Nephron progenitor cell (in vitro differentiated cells): ENCODE measurements around the gene FN3KRP.
A peak's percentile ranks its signal among the peaks of the same experiment; 100 is the strongest.

Source experiments
- DNase-seq: peaks from one replicate; pipeline ENCODE4 v3.0.0; 2021
- H3K27ac Mint-ChIP-seq: 2 replicates; pipeline ENCODE4 v1.8.0; 2021; ENCODE audit warnings: mild to moderate bottlenecking, moderate library complexity, mixed read lengths
- H3K27me3 Mint-ChIP-seq: 2 replicates; pipeline ENCODE4 v1.8.0; 2021; ENCODE audit warnings: mild to moderate bottlenecking, low read depth, mixed read lengths; ENCODE audit not compliant: poor library complexity
- H3K36me3 Mint-ChIP-seq: 2 replicates; pipeline ENCODE4 v1.8.0; 2021; ENCODE audit warnings: low read depth, mixed read lengths
- H3K4me1 Mint-ChIP-seq: 2 replicates; pipeline ENCODE4 v1.8.0; 2021; ENCODE audit warnings: mixed read lengths
- H3K4me3 Mint-ChIP-seq: 2 replicates; pipeline ENCODE4 v1.8.0; 2021; ENCODE audit warnings: mild to moderate bottlenecking, moderate library complexity, mixed read lengths
- H3K9me3 Mint-ChIP-seq: 2 replicates; pipeline ENCODE4 v1.8.0; 2021; ENCODE audit warnings: mild to moderate bottlenecking, moderate library complexity, mixed read lengths
- TF ChIP-seq, protein P1 (sequence below): fragments of 200-600 bp; sonication (generic); IDR thresholded peaks from 2 replicates; pipeline ENCODE4 v1.5.0; 2021; ENCODE audit warnings: antibody characterized with exemption

The FN3KRP gene

DNA sequence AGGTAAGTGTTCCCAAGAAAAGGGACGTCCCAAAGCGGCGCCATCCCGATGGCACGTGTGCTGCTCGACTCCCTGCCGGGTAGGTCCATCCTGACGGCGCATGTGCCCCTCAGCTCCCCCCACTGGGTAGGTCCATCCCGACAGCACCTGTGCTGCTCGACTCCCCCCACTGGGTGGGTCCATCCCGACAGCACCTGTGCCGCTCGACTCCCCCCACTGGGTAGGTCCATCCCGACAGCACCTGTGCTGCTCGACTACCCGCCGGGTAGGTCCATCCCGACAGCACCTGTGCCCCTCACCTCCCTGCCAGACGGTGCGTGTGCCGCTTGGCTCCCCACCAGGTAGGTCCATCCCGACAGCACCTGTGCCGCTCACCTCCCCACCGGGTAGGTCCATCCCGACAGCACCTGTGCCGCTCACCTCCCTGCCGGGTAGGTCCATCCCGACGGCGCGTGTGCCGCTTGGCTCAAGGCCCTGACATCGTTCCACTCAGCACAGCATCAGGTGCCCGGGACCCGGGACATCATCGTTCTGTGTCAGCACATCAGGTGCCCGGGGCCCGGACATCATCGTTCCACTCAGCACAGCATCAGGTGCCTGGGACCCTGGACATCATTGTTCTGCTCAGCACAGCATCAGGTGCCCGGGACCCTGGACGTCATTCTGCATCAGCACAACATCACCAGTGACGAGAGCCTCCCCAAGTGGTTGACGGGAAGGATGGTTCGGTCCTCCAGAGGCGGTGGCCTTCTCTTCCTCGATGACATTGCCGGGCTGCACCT lies 13.2 kb downstream of the FN3KRP start:
- no peak for DNase-seq
- peaks cover 68% of the 10 kb centered on the region for H3K36me3 Mint-ChIP-seq
- peaks cover 9% of the 10 kb centered on the region for H3K9me3 Mint-ChIP-seq
- H3K27ac Mint-ChIP-seq = no peak overlapping the region
- H3K4me3 Mint-ChIP-seq = no peak overlapping the region
- no peaks in the 10 kb centered on the region for H3K4me1 Mint-ChIP-seq
- peaks cover 13% of the 10 kb centered on the region for H3K27me3 Mint-ChIP-seq
- TF ChIP-seq, protein P1, sequence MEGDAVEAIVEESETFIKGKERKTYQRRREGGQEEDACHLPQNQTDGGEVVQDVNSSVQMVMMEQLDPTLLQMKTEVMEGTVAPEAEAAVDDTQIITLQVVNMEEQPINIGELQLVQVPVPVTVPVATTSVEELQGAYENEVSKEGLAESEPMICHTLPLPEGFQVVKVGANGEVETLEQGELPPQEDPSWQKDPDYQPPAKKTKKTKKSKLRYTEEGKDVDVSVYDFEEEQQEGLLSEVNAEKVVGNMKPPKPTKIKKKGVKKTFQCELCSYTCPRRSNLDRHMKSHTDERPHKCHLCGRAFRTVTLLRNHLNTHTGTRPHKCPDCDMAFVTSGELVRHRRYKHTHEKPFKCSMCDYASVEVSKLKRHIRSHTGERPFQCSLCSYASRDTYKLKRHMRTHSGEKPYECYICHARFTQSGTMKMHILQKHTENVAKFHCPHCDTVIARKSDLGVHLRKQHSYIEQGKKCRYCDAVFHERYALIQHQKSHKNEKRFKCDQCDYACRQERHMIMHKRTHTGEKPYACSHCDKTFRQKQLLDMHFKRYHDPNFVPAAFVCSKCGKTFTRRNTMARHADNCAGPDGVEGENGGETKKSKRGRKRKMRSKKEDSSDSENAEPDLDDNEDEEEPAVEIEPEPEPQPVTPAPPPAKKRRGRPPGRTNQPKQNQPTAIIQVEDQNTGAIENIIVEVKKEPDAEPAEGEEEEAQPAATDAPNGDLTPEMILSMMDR = no peak

- H3K27me3 Mint-ChIP-seq = peaks cover 17% of the 10 kb centered on the region
- H3K4me3 Mint-ChIP-seq = no peak overlapping the region
- TF ChIP-seq, protein P1 = no peak
- H3K9me3 Mint-ChIP-seq = peaks cover 9% of the 10 kb centered on the region
- H3K27ac Mint-ChIP-seq = no peak overlapping the region
- peaks cover 59% of the 10 kb centered on the region for H3K36me3 Mint-ChIP-seq
- DNase-seq = no peak
- peaks cover 6% of the 10 kb centered on the region for H3K4me1 Mint-ChIP-seq
These were observed 15.7 kb downstream of the FN3KRP start for GRCh38 chr17:82732118-82732743.

GRCh38 chr17:82734987-82735866 lies 18.7 kb downstream of the FN3KRP start, which contains the start of gene FN3K:
FN3K (plus strand) TSS chr17:82735615; CDS start chr17:82735637, 22 bp downstream.
- TF ChIP-seq, protein P1 = no peak
- H3K27me3 Mint-ChIP-seq = peaks cover 17% of the 10 kb centered on the region

DNA sequence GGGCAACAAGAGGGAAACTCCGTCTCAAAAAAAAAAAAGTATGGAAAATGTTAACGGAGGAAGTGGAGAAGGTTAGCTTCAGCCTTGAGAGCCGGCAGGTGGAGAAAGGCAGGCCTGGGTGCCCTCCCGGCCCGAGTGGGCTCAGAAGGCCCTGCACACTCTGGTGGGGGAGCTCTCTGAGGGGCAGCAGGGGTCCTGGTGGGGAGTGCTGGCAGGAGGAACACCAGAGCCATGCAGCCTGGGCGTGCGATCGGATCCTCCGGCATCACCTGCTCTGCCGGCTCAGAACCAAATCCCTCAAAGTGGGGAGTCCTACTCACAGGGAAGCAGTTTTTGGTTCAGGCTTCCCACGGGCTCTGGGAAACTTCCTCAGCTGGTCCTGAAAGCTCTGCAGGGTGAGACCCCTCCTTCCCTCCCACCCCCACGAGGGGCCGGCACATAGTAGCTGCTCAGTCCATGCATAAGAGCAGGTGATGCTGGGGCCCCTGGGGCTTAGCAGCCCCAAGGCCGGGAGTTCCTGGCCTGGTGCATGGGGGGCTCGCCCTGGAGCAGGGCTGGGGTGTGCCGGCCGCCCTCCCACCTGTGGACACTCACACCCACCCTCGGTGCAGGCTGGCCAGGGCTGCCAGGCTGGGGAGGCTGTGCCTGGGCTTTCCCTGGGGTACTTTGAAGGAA lies 20.1 kb downstream of the FN3KRP start:
- peaks cover 6% of the 10 kb centered on the region for H3K4me1 Mint-ChIP-seq
- peaks cover 62% of the 10 kb centered on the region for H3K36me3 Mint-ChIP-seq
- H3K4me3 Mint-ChIP-seq = peak overlapping the region; percentile 74
- DNase-seq = no peak
- H3K27ac Mint-ChIP-seq = no peak overlapping the region
- H3K27me3 Mint-ChIP-seq = peaks cover 21% of the 10 kb centered on the region
- H3K9me3 Mint-ChIP-seq = peaks cover 38% of the 10 kb centered on the region
- TF ChIP-seq, protein P1 = no peak

More at GRCh38 chr17:82734987-82735866, 18.7 kb downstream of the FN3KRP start, which contains the start of gene FN3K:
- Mint-ChIP-seq H3K4me3 (peak within 1 kb of the TSS; percentile 74), H3K27ac (no peak within 1 kb of the TSS), H3K4me1 (peaks cover 6% of the 10 kb centered on the region), H3K36me3 (peaks cover 58% of the 10 kb centered on the region), H3K9me3 (peaks cover 24% of the 10 kb centered on the region)
- DNase-seq = peak; percentile 83
